Gastrocnemius medialis (tissue), 4 donors: ENCODE data around the gene VCL.

Experiments used
- POLR2A ChIP-seq, 2 donors: fragments of 450-650 bp; IDR thresholded peaks; one replicate each; pipeline ENCODE4 v1.6.1; 2017; ENCODE audit warnings: antibody characterized with exemption in 2 of 2, mild to moderate bottlenecking in 2 of 2, moderate library complexity in 2 of 2
- TF ChIP-seq, protein P1 (sequence below), 5 experiments: fragments of 450-650 bp in 3 of 5; fragments of 200-600 bp in 2 of 5; sonication (generic) in 2 of 5; IDR thresholded peaks in 4 of 5; conservative IDR thresholded peaks in 1 of 5; 1 replicate in 4 of 5; 2 replicates in 1 of 5; pipeline ENCODE4 v1.5.1; 2016 to 2019; ENCODE audit warnings: antibody characterized with exemption in 5 of 5, mild to moderate bottlenecking in 3 of 5, moderate library complexity in 3 of 5

- TF ChIP-seq, protein P1, sequence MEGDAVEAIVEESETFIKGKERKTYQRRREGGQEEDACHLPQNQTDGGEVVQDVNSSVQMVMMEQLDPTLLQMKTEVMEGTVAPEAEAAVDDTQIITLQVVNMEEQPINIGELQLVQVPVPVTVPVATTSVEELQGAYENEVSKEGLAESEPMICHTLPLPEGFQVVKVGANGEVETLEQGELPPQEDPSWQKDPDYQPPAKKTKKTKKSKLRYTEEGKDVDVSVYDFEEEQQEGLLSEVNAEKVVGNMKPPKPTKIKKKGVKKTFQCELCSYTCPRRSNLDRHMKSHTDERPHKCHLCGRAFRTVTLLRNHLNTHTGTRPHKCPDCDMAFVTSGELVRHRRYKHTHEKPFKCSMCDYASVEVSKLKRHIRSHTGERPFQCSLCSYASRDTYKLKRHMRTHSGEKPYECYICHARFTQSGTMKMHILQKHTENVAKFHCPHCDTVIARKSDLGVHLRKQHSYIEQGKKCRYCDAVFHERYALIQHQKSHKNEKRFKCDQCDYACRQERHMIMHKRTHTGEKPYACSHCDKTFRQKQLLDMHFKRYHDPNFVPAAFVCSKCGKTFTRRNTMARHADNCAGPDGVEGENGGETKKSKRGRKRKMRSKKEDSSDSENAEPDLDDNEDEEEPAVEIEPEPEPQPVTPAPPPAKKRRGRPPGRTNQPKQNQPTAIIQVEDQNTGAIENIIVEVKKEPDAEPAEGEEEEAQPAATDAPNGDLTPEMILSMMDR (IDR thresholded peaks at IDR 0.05 in 4 of 5, conservative IDR thresholded peaks at IDR 0.05 in 1 of 5) = no peak
- TF ChIP-seq POLR2A (IDR thresholded peaks at IDR 0.05) = no peak
These were observed 23.5 kb upstream of the VCL start for GRCh38 chr10:73974309-73974946.
